Activated T-helper 1 cell treated with anti-CD3 and anti-CD28 coated beads, Interleukin-12 subunit alpha, Interleukin-12 subunit beta, Interleukin-2, Interleukin-4 antibody, amounts not matched to agents 30 ng/mL and 10 ng/mL and 1 ng/mL, durations not matched to agents 14 hours and 24 hours and 36 hours (primary cell): ENCODE results near the gene RSU1. TPM values are rescaled to one million over a fixed set of nuclear protein-coding genes. Genes with fewer than 3 reads are reported as not detected.
"Not testable (repeated sequence)": the region's sequence is repeated elsewhere in the genome, so short reads cannot be mapped to it uniquely, and the experiment has no call there.

Source experiments
- DNase-seq: peaks from one replicate; pipeline ENCODE4 v3.0.0; 2021; ENCODE audit warnings: low spot score
- H3K27ac Mint-ChIP-seq: one replicate; pipeline ENCODE4 v1.8.0; 2021; ENCODE audit warnings: mild to moderate bottlenecking, mixed read lengths
- H3K27me3 Mint-ChIP-seq: one replicate; pipeline ENCODE4 v1.8.0; 2022; ENCODE audit warnings: mild to moderate bottlenecking, moderate library complexity, mixed read lengths; ENCODE audit not compliant: insufficient read depth
- H3K36me3 Mint-ChIP-seq: one replicate; pipeline ENCODE4 v1.8.0; 2021; ENCODE audit warnings: low read depth, mixed read lengths
- H3K4me1 Mint-ChIP-seq: one replicate; pipeline ENCODE4 v1.8.0; 2021; ENCODE audit warnings: low read depth, mixed read lengths
- H3K4me3 Mint-ChIP-seq: one replicate; pipeline ENCODE4 v1.8.0; 2021; ENCODE audit warnings: mild to moderate bottlenecking, moderate library complexity, mixed read lengths
- H3K9me3 Mint-ChIP-seq: one replicate; pipeline ENCODE4 v1.8.0; 2021; ENCODE audit warnings: mixed read lengths
- intact Hi-C: fragments of 100-400 bp; cut with micrococcal nuclease; formaldehyde crosslinking; loops from one replicate; pipeline ENCODE4 v1.15.1; 2024
- total RNA-seq: library from RNA; stranded (reverse); gene quantifications from 2 replicates; pipeline ENCODE4 v1.2.3, GENCODE V29; 2022

RSU1 gene
- total RNA-seq, 1 donor from 2014 or later = 46.9 TPM

GRCh38 chr10:16770141-16770540 is 47.1 kb downstream of the RSU1 start:
- DNase-seq = no peak
- Mint-ChIP-seq H3K27ac (no peak overlapping the region), H3K27me3 (no peaks in the 10 kb centered on the region), H3K36me3 (no peaks in the 10 kb centered on the region), H3K4me3 (no peak overlapping the region), H3K4me1 (peaks cover 10% of the 10 kb centered on the region), H3K9me3 (no peaks in the 10 kb centered on the region)
- intact Hi-C loops = loop anchor here (10.0 kb wide), 1 partner anchor 225 kb away; no protein-coding TSS in a partner anchor

GRCh38 chr10:16769331-16769730 is 47.9 kb downstream of the RSU1 start:
- Mint-ChIP-seq H3K36me3 (peaks cover under 1% of the 10 kb centered on the region), H3K4me1 (peaks cover 10% of the 10 kb centered on the region), H3K27me3 (no peaks in the 10 kb centered on the region), H3K27ac (no peak overlapping the region), H3K4me3 (no peak overlapping the region), H3K9me3 (no peaks in the 10 kb centered on the region)
- DNase-seq = no peak
- intact Hi-C loops = no loop called here

GRCh38 chr10:16768702-16769101 is 48.5 kb downstream of the RSU1 start:
- Mint-ChIP-seq H3K27ac (no peak overlapping the region), H3K27me3 (no peaks in the 10 kb centered on the region), H3K4me1 (peaks cover 10% of the 10 kb centered on the region), H3K36me3 (peaks cover 2% of the 10 kb centered on the region), H3K9me3 (no peaks in the 10 kb centered on the region), H3K4me3 (no peak overlapping the region)
- intact Hi-C loops = no loop called here
- DNase-seq = no peak

- H3K27ac Mint-ChIP-seq = no peak overlapping the region
- no peaks in the 10 kb centered on the region for H3K27me3 Mint-ChIP-seq
- H3K4me3 Mint-ChIP-seq = no peak overlapping the region
- H3K36me3 Mint-ChIP-seq = peaks cover 7% of the 10 kb centered on the region
- H3K9me3 Mint-ChIP-seq = no peaks in the 10 kb centered on the region
- H3K4me1 Mint-ChIP-seq = peaks cover 4% of the 10 kb centered on the region
- DNase-seq = no peak
- intact Hi-C loops = no loop called here
These were observed 51.5 kb downstream of the RSU1 start for GRCh38 chr10:16765509-16766375.

- intact Hi-C loops = no loop called here
- Mint-ChIP-seq H3K27ac (no peak overlapping the region), H3K4me1 (no peaks in the 10 kb centered on the region), H3K4me3 (no peak overlapping the region), H3K36me3 (peaks cover 10% of the 10 kb centered on the region), H3K9me3 (no peaks in the 10 kb centered on the region), H3K27me3 (no peaks in the 10 kb centered on the region)
- DNase-seq = no peak
These were observed 55.9 kb downstream of the RSU1 start for GRCh38 chr10:16761300-16761699.

GRCh38 chr10:16756561-16757221 is 60.5 kb downstream of the RSU1 start:
- Mint-ChIP-seq H3K27me3 (no peaks in the 10 kb centered on the region), H3K9me3 (no peaks in the 10 kb centered on the region), H3K27ac (no peak overlapping the region), H3K4me1 (no peaks in the 10 kb centered on the region), H3K36me3 (peaks cover 4% of the 10 kb centered on the region), H3K4me3 (no peak overlapping the region)
- intact Hi-C loops = no loop called here
- DNase-seq = no peak

GRCh38 chr10:16754765-16755164 is 62.5 kb downstream of the RSU1 start:
- H3K36me3 Mint-ChIP-seq = peaks cover 14% of the 10 kb centered on the region

GRCh38 chr10:16752849-16753248 is 64.4 kb downstream of the RSU1 start:
- H3K4me3 Mint-ChIP-seq, H3K27ac Mint-ChIP-seq, H3K27me3 Mint-ChIP-seq, H3K9me3 Mint-ChIP-seq, intact Hi-C loops, DNase-seq, H3K4me1 Mint-ChIP-seq: not testable (repeated sequence)
- peaks cover 18% of the 10 kb centered on the region for H3K36me3 Mint-ChIP-seq

More at GRCh38 chr10:16754765-16755164, 62.5 kb downstream of the RSU1 start:
- H3K4me1 Mint-ChIP-seq = no peaks in the 10 kb centered on the region
- no peak overlapping the region for H3K27ac Mint-ChIP-seq
- H3K9me3 Mint-ChIP-seq = no peaks in the 10 kb centered on the region
- no peak for DNase-seq
- intact Hi-C loops = no loop called here
- no peak overlapping the region for H3K4me3 Mint-ChIP-seq
- no peaks in the 10 kb centered on the region for H3K27me3 Mint-ChIP-seq

GRCh38 chr10:16752099-16752498 is 65.1 kb downstream of the RSU1 start:
- H3K27me3 Mint-ChIP-seq = no peaks in the 10 kb centered on the region
- H3K36me3 Mint-ChIP-seq = peaks cover 18% of the 10 kb centered on the region
- no peak overlapping the region for H3K27ac Mint-ChIP-seq
- no peaks in the 10 kb centered on the region for H3K4me1 Mint-ChIP-seq
- intact Hi-C loops = no loop called here
- DNase-seq = no peak
- H3K9me3 Mint-ChIP-seq = no peaks in the 10 kb centered on the region
- H3K4me3 Mint-ChIP-seq = no peak overlapping the region

- intact Hi-C loops = no loop called here
These were observed 66.0 kb downstream of the RSU1 start for GRCh38 chr10:16751244-16751643.

GRCh38 chr10:16750461-16750860 is 66.8 kb downstream of the RSU1 start:
- H3K27me3 Mint-ChIP-seq = no peaks in the 10 kb centered on the region
- H3K9me3 Mint-ChIP-seq = no peaks in the 10 kb centered on the region
- peaks cover 16% of the 10 kb centered on the region for H3K36me3 Mint-ChIP-seq
- H3K4me1 Mint-ChIP-seq = no peaks in the 10 kb centered on the region
- H3K27ac Mint-ChIP-seq = no peak overlapping the region
- H3K4me3 Mint-ChIP-seq = no peak overlapping the region
- no peak for DNase-seq
- intact Hi-C loops = no loop called here

More at GRCh38 chr10:16751244-16751643, 66.0 kb downstream of the RSU1 start:
- H3K4me1 Mint-ChIP-seq = no peaks in the 10 kb centered on the region
- no peak for DNase-seq
- no peaks in the 10 kb centered on the region for H3K27me3 Mint-ChIP-seq
- H3K27ac Mint-ChIP-seq = no peak overlapping the region
- no peaks in the 10 kb centered on the region for H3K9me3 Mint-ChIP-seq
- no peak overlapping the region for H3K4me3 Mint-ChIP-seq
- peaks cover 16% of the 10 kb centered on the region for H3K36me3 Mint-ChIP-seq

GRCh38 chr10:16748749-16749148 is 68.5 kb downstream of the RSU1 start:
- Mint-ChIP-seq H3K4me3 (no peak overlapping the region), H3K27me3 (no peaks in the 10 kb centered on the region), H3K36me3 (peaks cover 16% of the 10 kb centered on the region), H3K4me1 (no peaks in the 10 kb centered on the region), H3K9me3 (no peaks in the 10 kb centered on the region), H3K27ac (no peak overlapping the region)
- intact Hi-C loops = no loop called here
- DNase-seq = no peak

GRCh38 chr10:16746856-16747255 is 70.4 kb downstream of the RSU1 start:
- Mint-ChIP-seq H3K4me3 (no peak overlapping the region), H3K4me1 (no peaks in the 10 kb centered on the region), H3K27ac (no peak overlapping the region), H3K9me3 (no peaks in the 10 kb centered on the region), H3K36me3 (peaks cover 17% of the 10 kb centered on the region), H3K27me3 (no peaks in the 10 kb centered on the region)
- no peak for DNase-seq
- intact Hi-C loops = no loop called here
